IMR-90 (cell line): Measurements from ENCODE around the gene OPCML. TPM values are rescaled to one million over a fixed set of nuclear protein-coding genes. Genes with fewer than 3 reads are reported as not detected.

Experiments used
- ATAC-seq: fragments of 200-7000 bp; cut with Tn5 transposase; 2 replicates; pipeline ENCODE4 v1.9.1; 2020; ENCODE audit warnings: low read depth, mild to moderate bottlenecking, moderate library complexity
- BruUV-seq: library from RNA; stranded (reverse); fragments of 400-500 nt; replicated peaks from 2 replicates; lab custom pipeline; 2021; lab: Mats Ljungman, UMichigan
- CTCF ChIA-PET: fragments of 300-600 bp; formaldehyde crosslinking; extraction: SDS; loops from one replicate; lab custom pipeline; 2021; ENCODE audit warnings: antibody characterized with exemption; lab: Yijun Ruan, JAX
- POLR2A ChIA-PET: fragments of 300-600 bp; sonication (Branson Sonifier 250); formaldehyde crosslinking; loops from one replicate; lab custom pipeline; 2022; ENCODE audit warnings: antibody characterized with exemption; ENCODE audit not compliant: unreplicated experiment; lab: Charles Lee
- DNase-seq: peaks from one replicate; pipeline ENCODE4 v3.0.0; 2013
- H2AFZ ChIP-seq: replicated peaks from 2 replicates; pipeline ENCODE3; 2013; ENCODE audit warnings: low read length, mild to moderate bottlenecking; ENCODE audit not compliant: poor library complexity
- H2AK5ac ChIP-seq: 2 replicates; pipeline ENCODE4 v1.6.1; 2013; ENCODE audit warnings: low read depth, low read length, inconsistent platforms
- H2AK9ac ChIP-seq: replicated peaks from 2 replicates; pipeline ENCODE3; 2013; ENCODE audit warnings: mild to moderate bottlenecking, low read depth, low read length, moderate library complexity; ENCODE audit not compliant: poor library complexity
- H2BK120ac ChIP-seq: 2 replicates; pipeline ENCODE4 v1.6.1; 2013; ENCODE audit warnings: low read depth, low read length, inconsistent platforms
- H2BK15ac ChIP-seq: 3 replicates; pipeline ENCODE4 v1.6.1; 2013; ENCODE audit warnings: low read depth, low read length, inconsistent platforms
- H2BK20ac ChIP-seq: 2 replicates; pipeline ENCODE4 v1.6.1; 2013; ENCODE audit warnings: low read depth, mild to moderate bottlenecking, inconsistent platforms, low read length, moderate library complexity
- H2BK5ac ChIP-seq: 2 replicates; pipeline ENCODE4 v1.6.1; 2013; ENCODE audit warnings: mild to moderate bottlenecking, low read depth, low read length, inconsistent platforms; ENCODE audit not compliant: poor library complexity, severe bottlenecking
- H3K14ac ChIP-seq: replicated peaks from 2 replicates; pipeline ENCODE4 v1.6.1; 2013; ENCODE audit warnings: low read depth, low read length, inconsistent platforms
- H3K18ac ChIP-seq: 2 replicates; pipeline ENCODE4 v1.6.1; 2013; ENCODE audit warnings: low read depth, low read length, control low read depth
- H3K23ac ChIP-seq: 2 replicates; pipeline ENCODE4 v1.6.1; 2013; ENCODE audit warnings: low read depth, low read length, inconsistent platforms
- H3K27ac ChIP-seq: 2 replicates; pipeline ENCODE4 v1.5.1; 2013; ENCODE audit warnings: mild to moderate bottlenecking, control low read depth, low read length; ENCODE audit not compliant: insufficient read depth
- H3K27me3 ChIP-seq: 2 replicates; pipeline ENCODE4 v1.6.1; 2013; ENCODE audit warnings: low read length; ENCODE audit not compliant: control insufficient read depth, insufficient read depth
- H3K36me3 ChIP-seq: 2 replicates; pipeline ENCODE4 v1.6.1; 2013; ENCODE audit warnings: low read length, mixed read lengths; ENCODE audit not compliant: control insufficient read depth, insufficient read depth
- H3K4ac ChIP-seq: 2 replicates; pipeline ENCODE4 v1.6.1; 2013; ENCODE audit warnings: low read depth, low read length, inconsistent platforms
- H3K4me1 ChIP-seq: 2 replicates; pipeline ENCODE4 v1.6.1; 2013; ENCODE audit warnings: low read length, mixed read lengths; ENCODE audit not compliant: control insufficient read depth, insufficient read depth
- H3K4me2 ChIP-seq: 2 replicates; pipeline ENCODE4 v1.6.1; 2013; ENCODE audit warnings: low read depth, mild to moderate bottlenecking, control low read depth, low read length, moderate library complexity
- H3K4me3 ChIP-seq: 2 replicates; pipeline ENCODE4 v1.5.1; 2013; ENCODE audit warnings: low read depth, mild to moderate bottlenecking, control low read depth, low read length, moderate library complexity; ENCODE audit not compliant: insufficient read depth
- H3K56ac ChIP-seq: 2 replicates; pipeline ENCODE4 v1.6.1; 2013; ENCODE audit warnings: low read length, inconsistent platforms; ENCODE audit not compliant: insufficient read depth; ENCODE audit errors: extremely low read depth
- H3K79me1 ChIP-seq, 2 experiments: 2 replicates each; pipeline ENCODE4 v1.6.1; 2013; ENCODE audit warnings: low read length in 2 of 2, inconsistent platforms in 1 of 2, low read depth in 1 of 2
- H3K9ac ChIP-seq: 2 replicates; pipeline ENCODE4 v1.6.1; 2013; ENCODE audit warnings: low read depth, low read length, control low read depth
- H3K9me1 ChIP-seq: 2 replicates; pipeline ENCODE4 v1.6.1; 2013; ENCODE audit warnings: low read length, inconsistent platforms; ENCODE audit not compliant: insufficient read depth
- H3K9me3 ChIP-seq: 2 replicates; pipeline ENCODE4 v1.6.1; 2013; ENCODE audit warnings: low read length; ENCODE audit not compliant: control insufficient read depth, insufficient read depth
- H4K20me1 ChIP-seq: 2 replicates; pipeline ENCODE4 v1.6.1; 2013; ENCODE audit warnings: low read length, inconsistent platforms; ENCODE audit not compliant: insufficient read depth
- H4K5ac ChIP-seq: 2 replicates; pipeline ENCODE4 v1.6.1; 2013; ENCODE audit warnings: mild to moderate bottlenecking, low read depth, low read length, control low read depth
- H4K8ac ChIP-seq, 2 experiments: 2 replicates each; pipeline ENCODE4 v1.6.1; 2013; ENCODE audit warnings: low read depth in 2 of 2, low read length in 2 of 2, control low read depth in 1 of 2, inconsistent platforms in 1 of 2
- H4K91ac ChIP-seq: 2 replicates; pipeline ENCODE4 v1.6.1; 2013; ENCODE audit warnings: low read depth, low read length, inconsistent platforms; ENCODE audit not compliant: insufficient read depth
- BHLHE40 ChIP-seq: fragments of 150-350 bp; IDR thresholded peaks from 2 replicates; pipeline ENCODE4 v1.6.1; 2016; ENCODE audit warnings: mild to moderate bottlenecking, low read depth, low read length
- CEBPB ChIP-seq: IDR thresholded peaks from 2 replicates; pipeline ENCODE4 v1.6.1; 2012; ENCODE audit warnings: low read depth, low read length, improper control_type of control experiment
- CTCF ChIP-seq: conservative IDR thresholded peaks from 2 replicates; pipeline ENCODE4 v1.5.1; 2012; ENCODE audit warnings: mild to moderate bottlenecking, low read depth, low read length, improper control_type of control experiment
- ELK1 ChIP-seq: fragments of 150-350 bp; IDR thresholded peaks from 2 replicates; pipeline ENCODE4 v1.6.1; 2016; ENCODE audit warnings: low read depth, mild to moderate bottlenecking, low read length, moderate library complexity, borderline replicate concordance
- MAFK ChIP-seq: IDR thresholded peaks from 2 replicates; pipeline ENCODE4 v1.6.1; 2012; ENCODE audit warnings: low read depth, low read length, improper control_type of control experiment
- MAZ ChIP-seq: IDR thresholded peaks from 2 replicates; pipeline ENCODE4 v1.6.1; 2012; ENCODE audit warnings: low read depth, mild to moderate bottlenecking, low read length, improper control_type of control experiment, moderate library complexity, borderline replicate concordance
- MXI1 ChIP-seq: IDR thresholded peaks from 2 replicates; pipeline ENCODE4 v1.6.1; 2012; ENCODE audit warnings: low read depth, mild to moderate bottlenecking, low read length, moderate library complexity, borderline replicate concordance
- POLR2A ChIP-seq: IDR thresholded peaks from 2 replicates; pipeline ENCODE4 v1.6.1; 2012; ENCODE audit warnings: mild to moderate bottlenecking, low read depth, low read length
- RCOR1 ChIP-seq: IDR thresholded peaks from 2 replicates; pipeline ENCODE4 v1.6.1; 2012; ENCODE audit warnings: mild to moderate bottlenecking, low read length, improper control_type of control experiment; ENCODE audit not compliant: insufficient replicate concordance
- RFX5 ChIP-seq: IDR thresholded peaks from 2 replicates; pipeline ENCODE4 v1.8.0; 2012; ENCODE audit warnings: low read depth, mild to moderate bottlenecking, low read length, moderate library complexity
- USF2 ChIP-seq: fragments of 150-350 bp; IDR thresholded peaks from 2 replicates; pipeline ENCODE4 v1.6.1; 2017; ENCODE audit warnings: mild to moderate bottlenecking, antibody characterized with exemption, low read length, low read depth
- WGBS, 2 experiments: methylation state at CpG; one replicate each; pipeline versions ENCODE4 v1.1.5 to v1.1.7; 2013; ENCODE audit warnings: missing lambda C conversion rate in 2 of 2; ENCODE audit not compliant: insufficient read length in 1 of 2; ENCODE audit errors: extremely low coverage in 2 of 2; 5-methylcytosine and 5-hydroxymethylcytosine counted together
- dilution Hi-C: fragments of 300-500 bp; cut with HindIII; formaldehyde crosslinking; loops from one replicate; pipeline ENCODE4 v1.14.3; 2018; ENCODE audit warnings: low sequenced_read_pairs; ENCODE audit not compliant: unreplicated experiment
- in situ Hi-C: fragments of 300-500 bp; cut with MboI; formaldehyde crosslinking; loops from 3 replicates; pipeline ENCODE4 v1.14.3; 2019; ENCODE audit warnings: low sequenced_read_pairs, inconsistent platforms, mixed read lengths
- intact Hi-C: fragments of 100-400 bp; cut with micrococcal nuclease; formaldehyde crosslinking; loops from 2 replicates; pipeline ENCODE4 v1.10.0; 2022
- polyA plus RNA-seq, 3 experiments: library from polyadenylated mRNA; depleted of rRNA; stranded (reverse); fragments of >200 nt; gene quantifications; 2 replicates each; pipeline ENCODE4 v1.2.3, GENCODE V29; 2012; ENCODE audit warnings: low replicate concordance in 1 of 3
- total RNA-seq: library from RNA; depleted of rRNA; stranded (reverse); fragments of >200 nt; gene quantifications from 2 replicates; pipeline ENCODE4 v1.2.3, GENCODE V29; 2012

Gene OPCML
- total and polyA plus RNA-seq, 2 of the 4 experiments (the other 2 are of a cell fraction), result under 0.01 to 2.6 TPM

GRCh38 chr11:133385781-133386180, 146.5 kb downstream of the OPCML start:
- TF ChIP-seq RCOR1 (no peak), MAZ (no peak), ELK1 (no peak), MXI1 (no peak), POLR2A (no peak), CEBPB (no peak), RFX5 (no peak), USF2 (no peak), MAFK (no peak), BHLHE40 (no peak), CTCF (no peak)
- Histone ChIP-seq H2AFZ (no peak overlapping the region), H3K18ac (no peak overlapping the region), H3K56ac (no peak overlapping the region), H4K8ac (no peak overlapping the region), H3K9me3 (peaks cover 48% of the 10 kb centered on the region), H3K9me1 (no peaks in the 10 kb centered on the region), H4K20me1 (no peaks in the 10 kb centered on the region), H2BK20ac (no peak overlapping the region), H2AK5ac (no peak overlapping the region), H3K27ac (no peak overlapping the region), H4K5ac (no peak overlapping the region), H3K4me2 (no peak overlapping the region), H3K4me3 (no peak overlapping the region), H3K9ac (no peak overlapping the region), H3K79me1 (no peaks in the 10 kb centered on the region), H3K36me3 (no peaks in the 10 kb centered on the region), H3K23ac (no peak overlapping the region), H3K4ac (no peak overlapping the region), H3K27me3 (no peaks in the 10 kb centered on the region), H3K14ac (no peak overlapping the region), H2BK5ac (no peak overlapping the region), H4K91ac (no peak overlapping the region), H3K4me1 (no peaks in the 10 kb centered on the region), H2AK9ac (no peak overlapping the region), H2BK120ac (no peak overlapping the region), H2BK15ac (no peak overlapping the region)
- no TSS peak for BruUV-seq
- CTCF ChIA-PET, result no interaction called here
- no CpG with 5 or more reads among the region's 4 CpGs for WGBS, 2 experiments
- intact Hi-C loops, result no loop called here
- POLR2A ChIA-PET, result no interaction called here
- ATAC-seq, result no peak
- dilution Hi-C loops, result no loop called here
- no peak for DNase-seq
- in situ Hi-C loops, result no loop called here
